SH-SY5Y (cell line): ENCODE results near the gene ZNF366.

Source experiments
- GATA2 ChIP-seq: IDR thresholded peaks from 2 replicates; pipeline ENCODE4 v1.6.1; 2011; ENCODE audit warnings: mild to moderate bottlenecking, low read depth, low read length
- GATA3 ChIP-seq: IDR thresholded peaks from 2 replicates; pipeline ENCODE4 v1.6.1; 2011; ENCODE audit warnings: low read depth, mild to moderate bottlenecking, low read length, moderate library complexity

DNA sequence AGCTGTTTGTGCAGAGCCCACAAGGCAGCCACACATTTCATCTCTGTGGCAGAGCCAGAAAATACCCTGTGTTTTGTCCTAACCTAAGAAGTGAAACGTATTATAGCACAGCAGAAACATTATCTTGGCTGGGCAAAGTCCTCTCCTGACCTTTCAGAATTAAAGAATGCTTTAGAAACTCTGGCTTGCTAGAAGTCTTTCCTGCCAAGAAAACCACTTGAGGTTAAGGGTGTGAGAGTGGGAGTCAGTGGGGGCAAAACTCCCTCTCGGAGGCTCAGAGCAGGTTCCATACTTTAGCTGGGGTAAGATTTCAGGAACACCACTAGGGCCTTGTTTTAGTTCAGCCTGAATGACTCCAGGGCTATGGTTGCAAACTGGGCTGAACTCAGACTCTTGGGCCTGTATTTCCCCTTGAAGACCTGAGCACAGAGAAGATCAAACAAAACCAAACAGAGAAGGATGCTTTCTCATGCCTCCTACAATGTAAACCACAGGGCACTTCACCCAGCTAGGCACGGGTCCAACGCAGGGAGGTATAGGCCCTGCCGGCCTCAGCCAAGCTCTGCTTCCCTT, 48.0 kb downstream of the ZNF366 start:
- no peak for TF ChIP-seq GATA3
- no peak for TF ChIP-seq GATA2
